Colonic mucosa (tissue), 4 donors: ENCODE measurements around the gene AKR1C3. TPM values are rescaled to one million over a fixed set of nuclear protein-coding genes. Genes with fewer than 3 reads are reported as not detected.
A peak's percentile ranks its signal among the peaks of the same experiment; 100 is the strongest.

Experiments
- DNase-seq: peaks from one replicate; pipeline ENCODE4 v3.0.0-alpha.2; 2020
- H3K27ac ChIP-seq: fragments of 200-600 bp; one replicate; pipeline ENCODE4 v1.8.0; 2021
- H3K27me3 ChIP-seq: fragments of 200-600 bp; one replicate; pipeline ENCODE4 v1.8.0; 2021
- H3K36me3 ChIP-seq: fragments of 200-600 bp; one replicate; pipeline ENCODE4 v1.8.0; 2021
- H3K4me1 ChIP-seq: fragments of 200-600 bp; one replicate; pipeline ENCODE4 v1.8.0; 2021; ENCODE audit warnings: mild to moderate bottlenecking
- H3K4me3 ChIP-seq: fragments of 200-600 bp; one replicate; pipeline ENCODE4 v1.8.0; 2021
- H3K9ac ChIP-seq, 2 donors: one replicate each; pipeline ENCODE4 v1.7.0; 2013; ENCODE audit warnings: control low read depth in 2 of 2, low read depth in 2 of 2, low read length in 2 of 2
- H3K9me3 ChIP-seq: fragments of 200-600 bp; one replicate; pipeline ENCODE4 v1.8.0; 2021
- intact Hi-C: fragments of 100-400 bp; cut with DNase I; formaldehyde crosslinking; loops from one replicate; pipeline ENCODE4 v1.14.1; 2022
- total RNA-seq, 2 donors: library from RNA; stranded (reverse); fragmentation: NEBNext Ultra II Directional in 1 of 2; extraction: Animal tissue kit (Norgen Biotek cat#: 25700) in 1 of 2; gene quantifications; one replicate each; pipeline ENCODE4 v1.2.1, GENCODE V29; 2021
- TF ChIP-seq, protein P1 (sequence below): fragments of 200-600 bp; IDR thresholded peaks from one replicate; pipeline ENCODE4 v1.8.0; 2022; ENCODE audit warnings: antibody characterized with exemption, mild to moderate bottlenecking
- donor health status: healthy.
- donor health status: DM: no; HTN: no; CAD: no.
- donor health status: DM: no; HTN: no; CAD: no.

AKR1C3 gene
- total RNA-seq, 2 donors from 2014 or later, result 75.6 to 257 TPM

DNA sequence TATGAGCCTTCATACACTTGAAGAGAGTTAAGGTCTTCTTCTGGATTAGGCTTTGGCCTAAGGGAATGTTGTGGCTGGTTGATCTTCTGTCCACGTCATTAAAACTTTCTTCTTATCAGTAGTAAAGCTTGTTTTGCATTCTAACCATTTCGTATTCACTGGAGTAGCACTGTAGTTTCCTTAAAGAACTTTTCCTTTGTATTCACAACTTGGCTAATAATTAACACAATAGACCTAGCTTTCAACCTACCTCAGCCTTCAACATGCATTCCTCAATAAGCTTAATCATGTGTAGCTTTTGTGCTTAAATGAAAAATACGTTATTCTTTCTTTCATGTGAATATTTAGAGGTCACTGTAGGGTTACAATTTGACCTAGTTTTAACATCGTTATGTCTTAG lies 48.0 kb downstream of the AKR1C3 start:
- no peaks in the 10 kb centered on the region for H3K36me3 ChIP-seq
- TF ChIP-seq, protein P1, sequence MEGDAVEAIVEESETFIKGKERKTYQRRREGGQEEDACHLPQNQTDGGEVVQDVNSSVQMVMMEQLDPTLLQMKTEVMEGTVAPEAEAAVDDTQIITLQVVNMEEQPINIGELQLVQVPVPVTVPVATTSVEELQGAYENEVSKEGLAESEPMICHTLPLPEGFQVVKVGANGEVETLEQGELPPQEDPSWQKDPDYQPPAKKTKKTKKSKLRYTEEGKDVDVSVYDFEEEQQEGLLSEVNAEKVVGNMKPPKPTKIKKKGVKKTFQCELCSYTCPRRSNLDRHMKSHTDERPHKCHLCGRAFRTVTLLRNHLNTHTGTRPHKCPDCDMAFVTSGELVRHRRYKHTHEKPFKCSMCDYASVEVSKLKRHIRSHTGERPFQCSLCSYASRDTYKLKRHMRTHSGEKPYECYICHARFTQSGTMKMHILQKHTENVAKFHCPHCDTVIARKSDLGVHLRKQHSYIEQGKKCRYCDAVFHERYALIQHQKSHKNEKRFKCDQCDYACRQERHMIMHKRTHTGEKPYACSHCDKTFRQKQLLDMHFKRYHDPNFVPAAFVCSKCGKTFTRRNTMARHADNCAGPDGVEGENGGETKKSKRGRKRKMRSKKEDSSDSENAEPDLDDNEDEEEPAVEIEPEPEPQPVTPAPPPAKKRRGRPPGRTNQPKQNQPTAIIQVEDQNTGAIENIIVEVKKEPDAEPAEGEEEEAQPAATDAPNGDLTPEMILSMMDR, result no peak
- no peak for DNase-seq
- intact Hi-C loops, result no loop called here
- H3K9ac ChIP-seq, result no peak overlapping the region
- no peaks in the 10 kb centered on the region for H3K9me3 ChIP-seq
- H3K27ac ChIP-seq, result no peak overlapping the region
- no peaks in the 10 kb centered on the region for H3K4me1 ChIP-seq
- no peak overlapping the region for H3K4me3 ChIP-seq
- H3K27me3 ChIP-seq, result no peaks in the 10 kb centered on the region

- Histone ChIP-seq H3K9me3 (no peaks in the 10 kb centered on the region), H3K27ac (no peak overlapping the region)
Measured at GRCh38 chr10:5143137-5143536, 48.9 kb downstream of the AKR1C3 start.

DNA sequence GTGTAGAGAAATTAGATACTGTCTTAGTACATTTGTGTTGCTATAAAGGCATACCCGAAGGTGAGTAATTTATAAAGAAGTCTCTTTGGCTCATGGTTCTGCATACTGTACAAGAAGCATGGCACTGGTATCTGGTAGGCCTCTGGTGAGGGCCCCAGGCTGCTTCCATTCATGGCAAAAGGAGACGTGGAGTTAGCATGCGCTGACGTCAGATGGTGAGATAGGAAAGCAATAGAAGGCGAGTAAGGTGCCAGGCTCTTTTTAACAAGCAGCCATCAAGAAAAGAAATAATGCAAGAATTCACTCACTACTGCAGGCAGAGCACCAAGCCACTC lies 52.7 kb downstream of the AKR1C3 start:
- DNase-seq, result no peak
- H3K36me3 ChIP-seq, result no peaks in the 10 kb centered on the region
- no peaks in the 10 kb centered on the region for H3K9me3 ChIP-seq
- no peaks in the 10 kb centered on the region for H3K27me3 ChIP-seq
- no peaks in the 10 kb centered on the region for H3K4me1 ChIP-seq
- no peak overlapping the region for H3K4me3 ChIP-seq
- TF ChIP-seq, protein P1, result no peak
- peak overlapping the region in 1 of 2 donors; percentile 28 for H3K9ac ChIP-seq
- intact Hi-C loops, result no loop called here
- peak overlapping the region; percentile 79 for H3K27ac ChIP-seq

More at GRCh38 chr10:5143137-5143536, 48.9 kb downstream of the AKR1C3 start:
- TF ChIP-seq, protein P1, result no peak
- no peak overlapping the region for H3K4me3 ChIP-seq
- no peak overlapping the region for H3K9ac ChIP-seq
- intact Hi-C loops, result no loop called here
- DNase-seq, result no peak
- no peaks in the 10 kb centered on the region for H3K27me3 ChIP-seq
- no peaks in the 10 kb centered on the region for H3K36me3 ChIP-seq
- no peaks in the 10 kb centered on the region for H3K4me1 ChIP-seq

DNA sequence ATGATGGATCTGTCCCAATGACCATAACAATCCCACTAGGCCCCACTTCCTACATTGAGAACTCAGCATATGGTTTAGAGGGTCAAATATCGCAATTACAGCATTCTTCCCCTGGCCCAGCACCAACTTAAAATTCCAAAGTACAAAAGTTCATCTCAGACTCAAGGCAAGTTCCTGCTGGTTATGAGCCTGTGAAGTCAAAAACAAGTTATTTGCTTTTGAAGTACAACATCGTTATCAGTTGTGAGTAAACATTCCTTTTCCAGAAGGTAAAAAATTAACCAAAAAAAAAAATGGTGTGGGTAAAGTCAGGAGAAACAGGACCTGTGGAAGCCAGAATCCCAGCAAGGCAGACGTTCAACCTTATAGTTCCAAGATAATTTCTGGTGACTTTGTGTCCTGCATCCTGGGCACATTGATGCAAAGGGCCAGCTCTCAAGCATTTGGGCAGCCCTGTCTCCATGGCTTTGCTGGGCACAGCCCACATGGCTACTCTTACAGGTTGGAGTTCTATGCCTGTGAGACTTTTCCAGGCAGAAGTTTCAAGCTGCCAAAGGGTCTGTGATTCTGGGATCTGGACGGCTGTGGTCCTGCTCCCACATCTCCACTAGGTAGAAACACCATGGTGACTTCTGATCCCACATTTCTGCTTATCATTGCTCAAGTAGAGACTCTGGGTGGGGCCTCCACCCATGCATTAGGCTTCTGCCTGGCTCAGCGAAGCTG lies 53.2 kb downstream of the AKR1C3 start:
- Histone ChIP-seq H3K4me1 (no peaks in the 10 kb centered on the region), H3K27me3 (no peaks in the 10 kb centered on the region), H3K9ac (peak overlapping the region in 1 of 2 donors; percentile 59), H3K27ac (peak overlapping the region; percentile 79), H3K36me3 (no peaks in the 10 kb centered on the region), H3K4me3 (no peak overlapping the region), H3K9me3 (no peaks in the 10 kb centered on the region)
- TF ChIP-seq, protein P1, result no peak
- intact Hi-C loops, result no loop called here
- DNase-seq, result peak; percentile 74

DNA sequence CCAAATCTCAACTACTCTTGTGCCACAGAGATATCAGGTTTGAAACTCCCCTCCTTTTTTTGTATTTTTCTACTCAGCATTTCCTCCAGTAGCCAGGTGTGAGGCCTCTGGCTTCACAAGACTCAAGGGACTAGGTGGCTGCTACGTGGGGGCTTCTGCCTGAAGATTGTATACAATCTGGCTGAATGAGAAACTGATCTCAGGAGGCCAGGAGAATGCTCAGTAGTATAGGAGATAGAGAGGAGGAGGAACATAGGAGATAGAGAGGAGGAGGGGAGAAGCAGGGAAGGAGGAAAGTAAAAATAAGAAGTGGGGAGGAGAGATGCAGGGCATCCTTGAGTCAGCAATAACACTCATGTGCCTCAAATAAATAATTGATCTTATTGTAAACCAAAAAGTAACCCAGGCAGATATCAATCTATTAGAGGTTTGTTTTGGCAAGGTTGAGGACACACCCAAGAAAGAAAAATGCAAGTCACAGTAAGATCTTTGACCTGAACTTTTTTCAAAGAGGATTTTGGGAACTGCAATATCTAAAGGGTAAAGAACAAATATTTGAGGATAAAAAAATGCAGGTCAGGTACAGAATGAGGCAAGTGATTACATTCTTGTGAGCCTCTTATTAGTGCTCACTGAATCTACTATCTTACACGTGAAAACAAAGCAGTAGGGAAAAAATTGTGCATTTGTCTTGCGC lies 53.9 kb downstream of the AKR1C3 start:
- intact Hi-C loops, result no loop called here
- Histone ChIP-seq H3K9me3 (no peaks in the 10 kb centered on the region), H3K4me3 (no peak overlapping the region), H3K9ac (peak overlapping the region in 1 of 2 donors; percentile 59), H3K27ac (peak overlapping the region; percentile 79), H3K27me3 (no peaks in the 10 kb centered on the region), H3K36me3 (no peaks in the 10 kb centered on the region), H3K4me1 (no peaks in the 10 kb centered on the region)
- TF ChIP-seq, protein P1, result no peak
- DNase-seq, result peak; percentile 47
